ENCODE results near the gene RALB. TPM values are rescaled to one million over a fixed set of nuclear protein-coding genes. Genes with fewer than 3 reads are reported as not detected.
"Not testable (repeated sequence)": the region's sequence is repeated elsewhere in the genome, so short reads cannot be mapped to it uniquely, and the experiment has no call there.

Gene RALB
- polyA plus RNA-seq, 1 donor, result 48.5 TPM

GRCh38 chr2:120243875-120244553 lies 8.6 kb upstream of the RALB start:
- DNase-seq, result no peak

- DNase-seq, result no peak
These were observed 7.8 kb upstream of the RALB start for GRCh38 chr2:120244656-120245519.

- no peak for DNase-seq
These were observed 6.9 kb upstream of the RALB start for GRCh38 chr2:120245520-120246332.

- DNase-seq, result no peak
These were observed 5.9 kb upstream of the RALB start for GRCh38 chr2:120246546-120247300.

- DNase-seq, result no peak
These were observed 4.8 kb upstream of the RALB start for GRCh38 chr2:120247851-120248250.

- DNase-seq, result no peak
These were observed 2.0 kb upstream of the RALB start for GRCh38 chr2:120250640-120251039.

GRCh38 chr2:120251078-120251477 lies 1.6 kb upstream of the RALB start:
- DNase-seq, result no peak

- DNase-seq, result no peak
These were observed 800 bp upstream of the RALB start for GRCh38 chr2:120251880-120252224.

- DNase-seq, result peak; percentile 84
These were observed 600 bp downstream of the RALB start for GRCh38 chr2:120253021-120253882.

GRCh38 chr2:120254178-120254577 lies 1.5 kb downstream of the RALB start:
- no peak for DNase-seq

GRCh38 chr2:120255071-120255470 lies 2.4 kb downstream of the RALB start:
- no peak for DNase-seq

GRCh38 chr2:120255986-120256650 lies 3.5 kb downstream of the RALB start:
- DNase-seq, result no peak

- DNase-seq, result no peak
These were observed 4.0 kb downstream of the RALB start for GRCh38 chr2:120256651-120257000.

- DNase-seq, result no peak
These were observed 4.9 kb downstream of the RALB start for GRCh38 chr2:120257522-120257921.

GRCh38 chr2:120258196-120258595 lies 5.5 kb downstream of the RALB start:
- no peak for DNase-seq

GRCh38 chr2:120259939-120260338 lies 7.3 kb downstream of the RALB start:
- DNase-seq, result not testable (repeated sequence)

GRCh38 chr2:120260736-120261135 lies 8.1 kb downstream of the RALB start:
- no peak for DNase-seq

- no peak for DNase-seq
These were observed 8.8 kb downstream of the RALB start for GRCh38 chr2:120261387-120262006.

- no peak for DNase-seq
These were observed 9.5 kb downstream of the RALB start for GRCh38 chr2:120262150-120262549.

- DNase-seq, result no peak
These were observed 10.2 kb downstream of the RALB start for GRCh38 chr2:120262761-120263428.
